Lower leg skin (tissue), 3 donors: ENCODE results near the gene RABEPK.
"Not testable (repeated sequence)": the region's sequence is repeated elsewhere in the genome, so short reads cannot be mapped to it uniquely, and the experiment has no call there.

Source experiments
- CTCF ChIP-seq, 3 donors: fragments of 450-650 bp; IDR thresholded peaks; one replicate each; pipeline ENCODE4 v1.5.1; 2016; ENCODE audit warnings: antibody characterized with exemption in 3 of 3, mild to moderate bottlenecking in 3 of 3, moderate library complexity in 2 of 3
- POLR2A ChIP-seq, 2 donors: fragments of 450-650 bp; IDR thresholded peaks; one replicate each; pipeline ENCODE4 v1.6.1; 2016 to 2017; ENCODE audit warnings: antibody characterized with exemption in 2 of 2, mild to moderate bottlenecking in 1 of 2, moderate library complexity in 1 of 2

- not testable (repeated sequence) for TF ChIP-seq CTCF, POLR2A (IDR thresholded peaks at IDR 0.05)
These were observed 5.9 kb upstream of the RABEPK start for GRCh38 chr9:125194466-125194865.
